ENCODE data around the gene ACTN4.

- TF ChIP-seq CTCF (IDR thresholded peaks at IDR 0.05; ENCODE audit: extremely low read depth in 1 of 2, insufficient read depth in 1 of 2, low read depth in 1 of 2, low read length in 2 of 2) (no peak), POLR2A (IDR thresholded peaks at IDR 0.05; ENCODE audit: low read depth, low read length) (no peak), POLR2AphosphoS5 (IDR thresholded peaks at IDR 0.05; ENCODE audit: insufficient read depth, low read depth, low read length) (no peak), JUN (IDR thresholded peaks at IDR 0.05; ENCODE audit: borderline replicate concordance, insufficient read depth, insufficient read length, low read depth) (no peak), EZH2 (IDR thresholded peaks at IDR 0.05; ENCODE audit: borderline replicate concordance, low read depth, low read length, severe bottlenecking) (no peak), FOS (IDR thresholded peaks at IDR 0.05; ENCODE audit: borderline replicate concordance, insufficient read depth, low read length) (no peak), GATA2 (IDR thresholded peaks at IDR 0.05; ENCODE audit: insufficient read depth, insufficient read length, low read depth, low read length) (no peak)
These were observed 14.8 kb upstream of the ACTN4 start for GRCh38 chr19:38632476-38633213.
